H1 (cell line): ENCODE results near the gene PCIF1. TPM values are rescaled to one million over a fixed set of nuclear protein-coding genes. Genes with fewer than 3 reads are reported as not detected.

Experiments used
- CTCF ChIA-PET: fragments of 300-600 bp; sonication (Branson Sonifier 250); formaldehyde crosslinking; loops from one replicate; lab custom pipeline; 2021; ENCODE audit not compliant: partially characterized antibody; lab: Charles Lee
- POLR2A ChIA-PET: fragments of 300-600 bp; sonication (Branson Sonifier 250); formaldehyde crosslinking; loops from one replicate; lab custom pipeline; 2021; ENCODE audit warnings: inconsistent platforms; ENCODE audit not compliant: partially characterized antibody; lab: Charles Lee
- DNase-seq, 2 experiments: peaks; one replicate each; pipeline versions ENCODE4 v3.0.0 to v3.0.0-alpha.2; 2010 to 2022; ENCODE audit warnings: low spot score in 2 of 2, low read depth in 1 of 2, mixed read lengths in 1 of 2
- FAIRE-seq: peaks from 2 replicates; lab custom pipeline; 2011; peaks lifted over from hg19 to GRCh38; lab: Jason Lieb, UNC
- H2AFZ ChIP-seq: 2 replicates; pipeline ENCODE4 v1.8.1; 2012; ENCODE audit warnings: low read length, inconsistent platforms
- H2AK5ac ChIP-seq: 2 replicates; pipeline ENCODE4 v1.6.1; 2013; ENCODE audit warnings: low read depth, low read length
- H2BK120ac ChIP-seq: replicated peaks from 2 replicates; pipeline ENCODE3; 2013; ENCODE audit warnings: low read depth, low read length, inconsistent platforms
- H2BK12ac ChIP-seq: 2 replicates; pipeline ENCODE4 v1.6.1; 2013; ENCODE audit warnings: low read depth, low read length
- H2BK15ac ChIP-seq: 2 replicates; pipeline ENCODE4 v1.6.1; 2013; ENCODE audit warnings: low read length
- H2BK20ac ChIP-seq: 2 replicates; pipeline ENCODE4 v1.6.1; 2013; ENCODE audit warnings: low read length
- H2BK5ac ChIP-seq: 2 replicates; pipeline ENCODE4 v1.6.1; 2013; ENCODE audit warnings: low read depth, low read length
- H3K14ac ChIP-seq: 2 replicates; pipeline ENCODE4 v1.6.1; 2013; ENCODE audit warnings: inconsistent platforms; ENCODE audit not compliant: insufficient read length
- H3K18ac ChIP-seq: 2 replicates; pipeline ENCODE4 v1.6.1; 2013; ENCODE audit warnings: low read length; ENCODE audit errors: extremely low read depth
- H3K23ac ChIP-seq: 2 replicates; pipeline ENCODE4 v1.6.1; 2013; ENCODE audit warnings: inconsistent platforms; ENCODE audit not compliant: insufficient read length
- H3K23me2 ChIP-seq: 2 replicates; pipeline ENCODE4 v1.6.1; 2013; ENCODE audit warnings: low read depth, low read length
- H3K27ac ChIP-seq: 2 replicates; pipeline ENCODE4 v1.6.1; 2011; ENCODE audit warnings: low read depth, low read length, inconsistent platforms
- H3K27me3 ChIP-seq, 4 experiments: replicated peaks in 1 of 4; 1 replicate in 1 of 4; 2 replicates in 3 of 4; pipeline versions ENCODE4 v1.6.1 to v1.8.1; 2011 to 2013; ENCODE audit warnings: low read length in 3 of 4, mild to moderate bottlenecking in 3 of 4, inconsistent platforms in 2 of 4, mixed read lengths in 2 of 4, moderate library complexity in 1 of 4; ENCODE audit not compliant: control insufficient read depth in 3 of 4, insufficient read depth in 3 of 4; ENCODE audit errors: extremely low read depth in 1 of 4
- H3K36me3 ChIP-seq, 4 experiments: 2 replicates each; pipeline versions ENCODE4 v1.6.1 to v1.8.1; 2011 to 2013; ENCODE audit warnings: mild to moderate bottlenecking in 4 of 4, low read length in 3 of 4, moderate library complexity in 2 of 4, control low read depth in 1 of 4, inconsistent platforms in 1 of 4; ENCODE audit not compliant: insufficient read depth in 4 of 4, control insufficient read depth in 2 of 4
- H3K4ac ChIP-seq: replicated peaks from 2 replicates; pipeline ENCODE3; 2013; ENCODE audit warnings: low read length, low read depth, mixed read lengths, inconsistent platforms; ENCODE audit not compliant: insufficient read length
- H3K4me1 ChIP-seq, 4 experiments: replicated peaks in 1 of 4; 1 replicate in 1 of 4; 2 replicates in 3 of 4; pipeline versions ENCODE4 v1.6.1 to v1.8.1; 2011 to 2013; ENCODE audit warnings: low read length in 3 of 4, inconsistent platforms in 2 of 4, mixed read lengths in 1 of 4; ENCODE audit not compliant: insufficient read depth in 4 of 4, control insufficient read depth in 3 of 4
- H3K4me2 ChIP-seq, 2 experiments: 2 replicates each; pipeline versions ENCODE4 v1.6.1 to v1.8.1; 2011 to 2013; ENCODE audit warnings: low read depth in 2 of 2, low read length in 2 of 2, control low read depth in 1 of 2, inconsistent platforms in 1 of 2, mild to moderate bottlenecking in 1 of 2; ENCODE audit not compliant: insufficient read depth in 1 of 2
- H3K4me3 ChIP-seq, 4 experiments: fragments of 200-600, 300-600 bp in 1 of 4; sonication (generic), shearing (Covaris generic), sonication (Bioruptor Twin) in 1 of 4; 2 replicates each; pipeline versions ENCODE4 v1.5.1 to v1.8.1; 2011 to 2016; ENCODE audit warnings: low read length in 4 of 4, low read depth in 3 of 4, control low read depth in 2 of 4, inconsistent platforms in 2 of 4, mild to moderate bottlenecking in 2 of 4, mixed read lengths in 1 of 4, moderate library complexity in 1 of 4; ENCODE audit not compliant: insufficient read depth in 2 of 4; ENCODE audit errors: extremely low read depth in 1 of 4
- H3K56ac ChIP-seq: replicated peaks from 2 replicates; pipeline ENCODE3; 2013; ENCODE audit warnings: low read depth, mild to moderate bottlenecking, mixed read lengths, low read length, inconsistent platforms; ENCODE audit not compliant: insufficient read length
- H3K79me1 ChIP-seq: 2 replicates; pipeline ENCODE4 v1.6.1; 2013; ENCODE audit warnings: low read depth, low read length, control low read depth
- H3K79me2 ChIP-seq, 2 experiments: 2 replicates each; pipeline versions ENCODE4 v1.6.1 to v1.8.1; 2012 to 2013; ENCODE audit warnings: low read length in 2 of 2, mild to moderate bottlenecking in 2 of 2, inconsistent platforms in 1 of 2; ENCODE audit not compliant: insufficient read depth in 2 of 2, control insufficient read depth in 1 of 2
- H3K9ac ChIP-seq, 4 experiments: replicated peaks in 1 of 4; 1 replicate in 1 of 4; 2 replicates in 3 of 4; pipeline versions ENCODE4 v1.6.1 to v1.8.1; 2011 to 2013; ENCODE audit warnings: low read depth in 3 of 4, low read length in 3 of 4, control low read depth in 2 of 4, mild to moderate bottlenecking in 2 of 4, moderate library complexity in 2 of 4, inconsistent platforms in 1 of 4; ENCODE audit errors: extremely low read depth in 1 of 4
- H3K9me3 ChIP-seq, 2 experiments: 2 replicates each; pipeline versions ENCODE4 v1.6.1 to v1.8.1; 2012 to 2013; ENCODE audit warnings: mild to moderate bottlenecking in 2 of 2, moderate library complexity in 2 of 2, control low read depth in 1 of 2, inconsistent platforms in 1 of 2, low read depth in 1 of 2, low read length in 1 of 2, mixed read lengths in 1 of 2; ENCODE audit not compliant: insufficient read depth in 2 of 2
- H4K20me1 ChIP-seq, 2 experiments: replicated peaks in 1 of 2; 2 replicates each; pipeline versions ENCODE3 to v1.8.1; 2011 to 2013; ENCODE audit warnings: inconsistent platforms in 2 of 2, low read length in 2 of 2, mild to moderate bottlenecking in 1 of 2; ENCODE audit not compliant: insufficient read depth in 2 of 2, control insufficient read depth in 1 of 2
- H4K5ac ChIP-seq: 2 replicates; pipeline ENCODE4 v1.6.1; 2013; ENCODE audit warnings: low read length, low read depth, mixed read lengths, inconsistent platforms; ENCODE audit not compliant: insufficient read length
- H4K8ac ChIP-seq: 2 replicates; pipeline ENCODE4 v1.8.0; 2013; ENCODE audit warnings: mild to moderate bottlenecking, moderate library complexity, low read length, inconsistent platforms; ENCODE audit not compliant: insufficient read depth; ENCODE audit errors: extremely low read depth
- H4K91ac ChIP-seq: replicated peaks from 2 replicates; pipeline ENCODE3; 2013; ENCODE audit warnings: low read length, mixed read lengths, inconsistent platforms; ENCODE audit not compliant: insufficient read length
- BRCA1 ChIP-seq: IDR thresholded peaks from 2 replicates; pipeline ENCODE4 v1.6.1; 2012; ENCODE audit warnings: low read depth, low read length, improper control_type of control experiment
- CEBPB ChIP-seq: IDR thresholded peaks from 2 replicates; pipeline ENCODE4 v1.6.1; 2012; ENCODE audit warnings: low read depth, low read length
- CHD2 ChIP-seq: IDR thresholded peaks from 2 replicates; pipeline ENCODE4 v1.6.1; 2012; ENCODE audit warnings: low read length, improper control_type of control experiment
- JUN ChIP-seq: IDR thresholded peaks from 2 replicates; pipeline ENCODE4 v1.6.1; 2011; ENCODE audit warnings: low read depth, mild to moderate bottlenecking, improper control_type of control experiment, low read length
- TCF12 ChIP-seq: IDR thresholded peaks from 2 replicates; pipeline ENCODE4 v1.6.1; 2011; ENCODE audit warnings: low read depth, mild to moderate bottlenecking, low read length
- YY1 ChIP-seq: IDR thresholded peaks from 2 replicates; pipeline ENCODE4 v1.6.1; 2011; ENCODE audit warnings: low read depth, mild to moderate bottlenecking, low read length
- WGBS, 2 experiments: shearing (Covaris generic) in 1 of 2; methylation state at CpG; one replicate each; pipeline versions ENCODE4 v1.1.6 to v1.1.7; 2013 to 2015; ENCODE audit warnings: low lambda C conversion rate in 2 of 2, mixed read lengths in 2 of 2, inconsistent platforms in 1 of 2, low coverage in 1 of 2, missing lambda C conversion rate in 1 of 2; ENCODE audit not compliant: insufficient replicate concordance in 2 of 2, insufficient coverage in 1 of 2, insufficient read length in 1 of 2; ENCODE audit errors: extremely low coverage in 1 of 2, missing lambda C conversion rate in 1 of 2; 5-methylcytosine and 5-hydroxymethylcytosine counted together
- polyA plus RNA-seq, 7 experiments: library from polyadenylated mRNA; depleted of rRNA in 3 of 7; stranded (reverse) in 5 of 7; unstranded in 2 of 7; fragments of >200 nt in 5 of 7; fragments of 200-250 nt in 2 of 7; gene quantifications; 1 replicate in 5 of 7; 2 replicates in 1 of 7; 4 replicates in 1 of 7; pipeline versions ENCODE4 v1.2.1 to v1.2.3, GENCODE V29; 2011 to 2013; ENCODE audit warnings: missing spikeins in 2 of 7, mixed read lengths in 2 of 7
- total RNA-seq: library from RNA; stranded (reverse); fragmentation: NEBNext Ultra II Directional; extraction: Animal tissue kit (Norgen Biotek cat#: 25700); gene quantifications from 2 replicates; pipeline ENCODE4 v1.2.1, GENCODE V29; 2021
- TF ChIP-seq, protein P1 (sequence below): IDR thresholded peaks from 2 replicates; pipeline ENCODE4 v1.6.1; 2012; ENCODE audit warnings: low read length, inconsistent platforms

PCIF1 gene
- total and polyA plus RNA-seq, 2 of the 8 experiments (the other 6 are each of a cell fraction or from before 2014, with no cell fraction given), result 30.3 to 30.6 TPM

- Histone ChIP-seq H3K23me2 (peaks cover 13% of the 10 kb centered on the region; the same call in 1 of the 2 replicates), H4K8ac (0 out of 2 replicates have a peak overlapping the region, but pooled peaks have one; percentile 35), H2BK20ac (no peak overlapping the region), H2BK120ac (no peak overlapping the region), H3K4ac (no peak overlapping the region), H3K4me3 (no peak overlapping the region), H3K79me2 (peaks cover 0 to 17% of the 10 kb centered on the region in 2 experiments; a peak in 1 of 4 replicates), H3K36me3 (peaks cover 8 to 18% (median 16%) of the 10 kb centered on the region in 4 experiments), H3K14ac (no peak overlapping the region), H3K23ac (no peak overlapping the region), H3K18ac (no peak overlapping the region), H4K20me1 (peaks cover 0 to 7% of the 10 kb centered on the region in 2 experiments), H3K9me3 (no peaks in the 10 kb centered on the region), H3K27ac (no peak overlapping the region), H2AK5ac (no peak overlapping the region), H4K5ac (no peak overlapping the region), H3K9ac (no peak overlapping the region), H3K56ac (no peak overlapping the region), H2AFZ (no peak overlapping the region), H2BK15ac (no peak overlapping the region), H2BK12ac (no peak overlapping the region), H3K4me2 (no peak overlapping the region), H4K91ac (no peak overlapping the region), H3K4me1 (peaks cover 0 to 7% (median 4%) of the 10 kb centered on the region in 4 experiments; a peak in 6 of 7 replicates), H2BK5ac (no peak overlapping the region), H3K27me3 (no peaks in the 10 kb centered on the region), H3K79me1 (peaks cover 3% of the 10 kb centered on the region; the same call in 1 of the 2 replicates)
- FAIRE-seq (no peak), DNase-seq (no peak)
- CTCF ChIA-PET, result interaction anchor here (1.0 kb wide), 1 partner anchor 65 kb away, joined by 3 read pairs; no protein-coding TSS in a partner anchor
- TF ChIP-seq YY1 (no peak), CEBPB (no peak), JUN (no peak), CHD2 (no peak), TCF12 (no peak), BRCA1 (no peak)
- TF ChIP-seq, protein P1, sequence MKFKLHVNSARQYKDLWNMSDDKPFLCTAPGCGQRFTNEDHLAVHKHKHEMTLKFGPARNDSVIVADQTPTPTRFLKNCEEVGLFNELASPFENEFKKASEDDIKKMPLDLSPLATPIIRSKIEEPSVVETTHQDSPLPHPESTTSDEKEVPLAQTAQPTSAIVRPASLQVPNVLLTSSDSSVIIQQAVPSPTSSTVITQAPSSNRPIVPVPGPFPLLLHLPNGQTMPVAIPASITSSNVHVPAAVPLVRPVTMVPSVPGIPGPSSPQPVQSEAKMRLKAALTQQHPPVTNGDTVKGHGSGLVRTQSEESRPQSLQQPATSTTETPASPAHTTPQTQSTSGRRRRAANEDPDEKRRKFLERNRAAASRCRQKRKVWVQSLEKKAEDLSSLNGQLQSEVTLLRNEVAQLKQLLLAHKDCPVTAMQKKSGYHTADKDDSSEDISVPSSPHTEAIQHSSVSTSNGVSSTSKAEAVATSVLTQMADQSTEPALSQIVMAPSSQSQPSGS, result no peak
- WGBS, 2 experiments, result 94% methylated on average over 19 of the region's 19 CpGs; no CpG with 5 or more reads in 1 of the 2 experiments
- POLR2A ChIA-PET, result interaction anchor here (0.6 to 1.7 kb wide), 9 partner anchors 9 to 62 kb away, joined by 3 to 8 read pairs (median 4); partner anchors contain the start of gene PCIF1
Measured at GRCh38 chr20:45886590-45887345, 47.7 kb upstream of the PCIF1 start.
